HepG2 (cell line): ENCODE data around the gene CTSW. TPM values are rescaled to one million over a fixed set of nuclear protein-coding genes. Genes with fewer than 3 reads are reported as not detected.

Experiments
- ATM ChIP-seq: fragments of 450-650 bp; IDR thresholded peaks from 2 replicates; pipeline ENCODE4 v1.7.1; 2017; ENCODE audit warnings: mild to moderate bottlenecking, borderline replicate concordance
- BORCS8-MEF2B ChIP-seq: sonication (generic); formaldehyde crosslinking; IDR thresholded peaks from 2 replicates; pipeline ENCODE4 v1.8.0; 2022; ENCODE audit warnings: mild to moderate bottlenecking, missing genetic modification reagents
- CAMTA2 ChIP-seq: sonication (generic); formaldehyde crosslinking; IDR thresholded peaks from 2 replicates; pipeline ENCODE4 v1.4.0; 2020; ENCODE audit warnings: mild to moderate bottlenecking, missing genetic modification reagents, borderline replicate concordance
- CENPBD1 ChIP-seq: sonication (generic); formaldehyde crosslinking; IDR thresholded peaks from 2 replicates; pipeline ENCODE4 v1.8.0; 2022; ENCODE audit warnings: missing genetic modification reagents, low read depth, mild to moderate bottlenecking, borderline replicate concordance
- FOXO4 ChIP-seq: sonication (generic); formaldehyde crosslinking; conservative IDR thresholded peaks from 2 replicates; pipeline ENCODE4 v1.8.1; 2023; ENCODE audit warnings: missing genetic modification reagents
- GLI4 ChIP-seq: sonication (generic); formaldehyde crosslinking; IDR thresholded peaks from 2 replicates; pipeline ENCODE4 v1.5.1; 2020; ENCODE audit warnings: missing genetic modification reagents, mild to moderate bottlenecking, moderate library complexity, borderline replicate concordance
- JUN ChIP-seq: sonication (generic); formaldehyde crosslinking; IDR thresholded peaks from 2 replicates; pipeline ENCODE4 v1.4.0; 2020; ENCODE audit warnings: mild to moderate bottlenecking, missing genetic modification reagents
- JUND ChIP-seq: sonication (generic); formaldehyde crosslinking; IDR thresholded peaks from 2 replicates; pipeline ENCODE4 v1.8.0; 2022; ENCODE audit warnings: mild to moderate bottlenecking, missing genetic modification reagents
- KAT2B ChIP-seq: fragments of 150-350 bp; IDR thresholded peaks from 2 replicates; pipeline ENCODE4 v1.6.1; 2014; ENCODE audit warnings: low read depth, low read length, borderline replicate concordance
- MED1 ChIP-seq: sonication (generic); formaldehyde crosslinking; IDR thresholded peaks from 2 replicates; pipeline ENCODE4 v1.4.0; 2020; ENCODE audit warnings: missing genetic modification reagents
- MIXL1 ChIP-seq: IDR thresholded peaks from 2 replicates; pipeline ENCODE4 v1.6.1; 2016
- POLR2A ChIP-seq, 2 experiments: IDR thresholded peaks; 2 replicates each; pipeline ENCODE4 v1.6.1; 2011; ENCODE audit warnings: low read depth in 2 of 2, low read length in 2 of 2, mild to moderate bottlenecking in 1 of 2, moderate library complexity in 1 of 2; ENCODE audit not compliant: insufficient read depth in 1 of 2
- SNAPC4 ChIP-seq: sonication (generic); formaldehyde crosslinking; IDR thresholded peaks from 2 replicates; pipeline ENCODE4 v1.4.0; 2020; ENCODE audit warnings: mild to moderate bottlenecking, missing genetic modification reagents
- SNAPC5 ChIP-seq: sonication (generic); formaldehyde crosslinking; IDR thresholded peaks from 2 replicates; pipeline ENCODE4 v1.8.1; 2023; ENCODE audit warnings: mild to moderate bottlenecking, missing genetic modification reagents, borderline replicate concordance
- STAT5B ChIP-seq: sonication (generic); formaldehyde crosslinking; IDR thresholded peaks from 2 replicates; pipeline ENCODE4 v1.4.0; 2020; ENCODE audit warnings: missing genetic modification reagents
- THAP8 ChIP-seq: sonication (generic); formaldehyde crosslinking; IDR thresholded peaks from 2 replicates; pipeline ENCODE4 v1.5.1; 2020; ENCODE audit warnings: missing genetic modification reagents, mild to moderate bottlenecking, borderline replicate concordance
- TRAFD1 ChIP-seq: sonication (generic); formaldehyde crosslinking; IDR thresholded peaks from 2 replicates; pipeline ENCODE4 v1.5.1; 2020; ENCODE audit warnings: missing genetic modification reagents, mild to moderate bottlenecking, borderline replicate concordance
- ZFP62 ChIP-seq: sonication (generic); formaldehyde crosslinking; IDR thresholded peaks from 2 replicates; pipeline ENCODE4 v1.4.0; 2020; ENCODE audit warnings: missing genetic modification reagents
- ZNF430 ChIP-seq: sonication (generic); formaldehyde crosslinking; IDR thresholded peaks from 2 replicates; pipeline ENCODE4 v1.9.0; 2021; ENCODE audit warnings: mild to moderate bottlenecking, missing genetic modification reagents
- polyA plus RNA-seq, 8 experiments: library from polyadenylated mRNA; depleted of rRNA in 3 of 8; stranded (reverse) in 7 of 8; unstranded in 1 of 8; fragments of >200 nt; fragmentation: Illumina TruSeq in 4 of 8; extraction: Trizol in 4 of 8; gene quantifications; 2 replicates each; pipeline versions ENCODE4 v1.2.1 to v1.2.3, GENCODE V29; 2011 to 2016; ENCODE audit warnings: low read depth in 4 of 8, missing spikeins in 1 of 8, mixed read lengths in 1 of 8; ENCODE audit not compliant: insufficient read depth in 1 of 8
- total RNA-seq, 5 experiments: library from RNA; depleted of rRNA; stranded (reverse); fragments of >200 nt; fragmentation: Illumina TruSeq; extraction: Trizol; gene quantifications; 2 replicates each; pipeline ENCODE4 v1.2.3, GENCODE V29; 2016; ENCODE audit warnings: low read depth in 1 of 5

The CTSW gene
- total and polyA plus RNA-seq, 2 of the 13 experiments (the other 11 are each of a cell fraction or from before 2014, with no cell fraction given) = 0.09 TPM; not detected in 1

- TF ChIP-seq SNAPC4 = no peak
- no peak for TF ChIP-seq ATM
- TF ChIP-seq POLR2A (IDR thresholded peaks at IDR 0.05; ENCODE audit: insufficient read depth in 1 of 2, low read depth in 2 of 2, low read length in 2 of 2) = peak; percentile 15 to 77; a peak in 2 of 4 replicates
- peak; percentile 57; the same call in 1 of the 2 replicates for TF ChIP-seq ZNF430
- 0 out of 2 replicates have a peak, but pooled peaks have one; percentile 45 for TF ChIP-seq CENPBD1 (CRISPR knock-in tag)
- TF ChIP-seq MED1 = peak; percentile 44
- no peak for TF ChIP-seq GLI4 (CRISPR knock-in tag)
- TF ChIP-seq TRAFD1 = peak; percentile 79; the same call in 1 of the 2 replicates
- TF ChIP-seq ZFP62 (CRISPR knock-in tag) = no peak
- 0 out of 2 replicates have a peak, but pooled peaks have one; percentile 9 for TF ChIP-seq MIXL1 (CRISPR knock-in tag)
- no peak for TF ChIP-seq JUN (CRISPR knock-in tag)
- no peak for TF ChIP-seq STAT5B (CRISPR knock-in tag)
- TF ChIP-seq JUND (CRISPR knock-in tag) = no peak
- TF ChIP-seq SNAPC5 (CRISPR knock-in tag) = no peak
- no peak for TF ChIP-seq KAT2B
- peak; percentile 69; the same call in 1 of the 2 replicates for TF ChIP-seq BORCS8-MEF2B (CRISPR knock-in tag)
- TF ChIP-seq FOXO4 (CRISPR knock-in tag) = no peak
- TF ChIP-seq THAP8 (CRISPR knock-in tag) = no peak
- TF ChIP-seq CAMTA2 (CRISPR knock-in tag) = no peak
Measured at GRCh38 chr11:65873318-65874156, 6.1 kb upstream of the CTSW start (continued).
